Upper lobe of right lung (tissue), 1 donor: Measurements from ENCODE around the gene BTG4. TPM values are rescaled to one million over a fixed set of nuclear protein-coding genes. Genes with fewer than 3 reads are reported as not detected.

Source experiments
- ATAC-seq: fragments of 200-7000 bp; cut with Tn5 transposase; one replicate; pipeline ENCODE4 v1.9.1; 2020; ENCODE audit warnings: mild to moderate bottlenecking, moderate library complexity
- DNase-seq: peaks from one replicate; pipeline ENCODE4 v3.0.0-alpha.2; 2020
- H3K27ac ChIP-seq: fragments of 200-600 bp; one replicate; pipeline ENCODE4 v1.8.0; 2022
- H3K27me3 ChIP-seq: fragments of 200-600 bp; one replicate; pipeline ENCODE4 v1.8.0; 2022; ENCODE audit warnings: mild to moderate bottlenecking
- H3K36me3 ChIP-seq: fragments of 200-600 bp; one replicate; pipeline ENCODE4 v1.8.0; 2022
- H3K4me1 ChIP-seq: fragments of 200-600 bp; one replicate; pipeline ENCODE4 v1.8.0; 2022
- H3K4me3 ChIP-seq: fragments of 200-600 bp; one replicate; pipeline ENCODE4 v1.8.0; 2022; ENCODE audit warnings: mild to moderate bottlenecking
- H3K9me3 ChIP-seq: fragments of 200-600 bp; one replicate; pipeline ENCODE4 v1.8.0; 2022
- intact Hi-C: fragments of 100-400 bp; cut with DNase I; formaldehyde crosslinking; loops from one replicate; pipeline ENCODE4 v1.11.0; 2022
- total RNA-seq: library from RNA; stranded (reverse); fragmentation: NEBNext Ultra II Directional; extraction: Animal tissue kit (Norgen Biotek cat#: 25700); gene quantifications from one replicate; pipeline ENCODE4 v1.2.1, GENCODE V29; 2021
- TF ChIP-seq, protein P1 (sequence below): fragments of 200-600 bp; IDR thresholded peaks from one replicate; pipeline ENCODE4 v1.8.0; 2022; ENCODE audit warnings: antibody characterized with exemption
- donor health status: DM: no; HTN: yes; CAD: no; lungs with severe emphysema.

BTG4 gene
- total RNA-seq, 1 donor from 2014 or later = not detected

DNA sequence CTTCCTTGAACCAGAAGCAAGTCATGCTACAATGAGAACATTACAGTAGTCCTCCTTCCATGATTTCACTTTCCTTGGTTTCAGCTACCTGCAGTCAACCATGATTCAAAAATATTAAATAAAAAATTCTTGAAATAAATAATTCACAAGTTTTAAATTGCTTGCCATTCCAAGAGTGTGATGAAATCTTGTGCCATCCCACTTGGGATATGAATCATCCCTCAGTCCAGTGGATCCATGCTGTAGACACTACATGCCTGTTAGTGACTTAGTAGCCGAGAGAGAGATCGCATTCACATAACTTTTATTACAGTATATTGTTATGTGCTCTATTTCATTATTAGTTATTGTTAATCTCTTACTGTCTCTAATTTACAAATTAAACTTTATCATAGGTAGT, 8.4 kb upstream of the BTG4 start:
- no peaks in the 10 kb centered on the region for H3K27me3 ChIP-seq
- ATAC-seq (no peak), DNase-seq (no peak)

DNA sequence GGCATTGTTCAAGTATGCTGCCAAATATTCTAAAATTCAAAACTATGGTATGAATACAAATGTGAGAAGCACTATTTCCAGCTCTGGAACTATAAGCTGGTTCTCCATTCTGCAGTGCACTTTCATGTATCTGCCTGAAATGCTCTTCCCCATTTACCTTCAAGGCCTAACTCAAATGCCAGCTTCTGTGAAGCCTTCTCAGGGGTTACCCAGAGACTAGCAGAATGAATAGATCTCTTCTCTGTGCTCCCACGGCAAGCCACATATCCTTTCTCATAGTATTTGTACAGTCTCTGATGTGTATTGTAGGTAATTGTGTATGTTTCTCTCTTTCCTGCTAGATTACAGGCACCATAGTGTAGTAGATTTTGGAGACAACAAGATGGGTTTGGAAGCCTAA, 6.5 kb upstream of the BTG4 start:
- H3K9me3 ChIP-seq = no peaks in the 10 kb centered on the region
- no peak overlapping the region for H3K4me3 ChIP-seq
- no peak for DNase-seq
- no peaks in the 10 kb centered on the region for H3K4me1 ChIP-seq
- TF ChIP-seq, protein P1, sequence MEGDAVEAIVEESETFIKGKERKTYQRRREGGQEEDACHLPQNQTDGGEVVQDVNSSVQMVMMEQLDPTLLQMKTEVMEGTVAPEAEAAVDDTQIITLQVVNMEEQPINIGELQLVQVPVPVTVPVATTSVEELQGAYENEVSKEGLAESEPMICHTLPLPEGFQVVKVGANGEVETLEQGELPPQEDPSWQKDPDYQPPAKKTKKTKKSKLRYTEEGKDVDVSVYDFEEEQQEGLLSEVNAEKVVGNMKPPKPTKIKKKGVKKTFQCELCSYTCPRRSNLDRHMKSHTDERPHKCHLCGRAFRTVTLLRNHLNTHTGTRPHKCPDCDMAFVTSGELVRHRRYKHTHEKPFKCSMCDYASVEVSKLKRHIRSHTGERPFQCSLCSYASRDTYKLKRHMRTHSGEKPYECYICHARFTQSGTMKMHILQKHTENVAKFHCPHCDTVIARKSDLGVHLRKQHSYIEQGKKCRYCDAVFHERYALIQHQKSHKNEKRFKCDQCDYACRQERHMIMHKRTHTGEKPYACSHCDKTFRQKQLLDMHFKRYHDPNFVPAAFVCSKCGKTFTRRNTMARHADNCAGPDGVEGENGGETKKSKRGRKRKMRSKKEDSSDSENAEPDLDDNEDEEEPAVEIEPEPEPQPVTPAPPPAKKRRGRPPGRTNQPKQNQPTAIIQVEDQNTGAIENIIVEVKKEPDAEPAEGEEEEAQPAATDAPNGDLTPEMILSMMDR = no peak
- H3K27ac ChIP-seq = no peak overlapping the region
- intact Hi-C loops = no loop called here
- H3K27me3 ChIP-seq = peaks cover 12% of the 10 kb centered on the region
- H3K36me3 ChIP-seq = no peaks in the 10 kb centered on the region
- ATAC-seq = no peak

More for the DNA sequence above, 8.4 kb upstream of the BTG4 start:
- H3K4me3 ChIP-seq = no peak overlapping the region
- H3K27ac ChIP-seq = no peak overlapping the region
- intact Hi-C loops = no loop called here
- H3K4me1 ChIP-seq = no peaks in the 10 kb centered on the region
- H3K36me3 ChIP-seq = no peaks in the 10 kb centered on the region
- TF ChIP-seq, protein P1 = no peak
- no peaks in the 10 kb centered on the region for H3K9me3 ChIP-seq

DNA sequence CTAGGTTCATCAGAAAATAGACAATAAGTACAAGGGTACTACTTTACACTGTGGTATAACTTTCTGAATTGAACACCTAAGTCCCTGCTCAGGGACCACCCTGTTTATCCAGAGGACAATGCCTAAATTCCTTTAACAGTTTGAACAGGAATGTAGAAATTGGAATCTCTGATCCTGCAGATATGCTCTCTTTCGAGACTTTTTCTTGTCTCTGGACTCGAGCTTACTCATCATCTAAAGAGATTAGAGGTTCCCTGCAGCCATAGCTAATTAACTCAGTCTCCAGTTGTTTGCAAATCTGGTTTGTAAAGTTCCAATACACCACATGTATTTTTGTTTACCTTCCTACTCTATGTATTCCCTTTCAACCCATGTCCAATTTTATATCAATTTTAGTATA, 3.4 kb upstream of the BTG4 start:
- peaks cover 6% of the 10 kb centered on the region for H3K4me1 ChIP-seq
- intact Hi-C loops = no loop called here
- peaks cover 33% of the 10 kb centered on the region for H3K27me3 ChIP-seq
- H3K27ac ChIP-seq = no peak overlapping the region
- no peak for DNase-seq
- ATAC-seq = no peak
- TF ChIP-seq, protein P1 = no peak
- H3K9me3 ChIP-seq = no peaks in the 10 kb centered on the region
- no peaks in the 10 kb centered on the region for H3K36me3 ChIP-seq
- H3K4me3 ChIP-seq = no peak overlapping the region

DNA sequence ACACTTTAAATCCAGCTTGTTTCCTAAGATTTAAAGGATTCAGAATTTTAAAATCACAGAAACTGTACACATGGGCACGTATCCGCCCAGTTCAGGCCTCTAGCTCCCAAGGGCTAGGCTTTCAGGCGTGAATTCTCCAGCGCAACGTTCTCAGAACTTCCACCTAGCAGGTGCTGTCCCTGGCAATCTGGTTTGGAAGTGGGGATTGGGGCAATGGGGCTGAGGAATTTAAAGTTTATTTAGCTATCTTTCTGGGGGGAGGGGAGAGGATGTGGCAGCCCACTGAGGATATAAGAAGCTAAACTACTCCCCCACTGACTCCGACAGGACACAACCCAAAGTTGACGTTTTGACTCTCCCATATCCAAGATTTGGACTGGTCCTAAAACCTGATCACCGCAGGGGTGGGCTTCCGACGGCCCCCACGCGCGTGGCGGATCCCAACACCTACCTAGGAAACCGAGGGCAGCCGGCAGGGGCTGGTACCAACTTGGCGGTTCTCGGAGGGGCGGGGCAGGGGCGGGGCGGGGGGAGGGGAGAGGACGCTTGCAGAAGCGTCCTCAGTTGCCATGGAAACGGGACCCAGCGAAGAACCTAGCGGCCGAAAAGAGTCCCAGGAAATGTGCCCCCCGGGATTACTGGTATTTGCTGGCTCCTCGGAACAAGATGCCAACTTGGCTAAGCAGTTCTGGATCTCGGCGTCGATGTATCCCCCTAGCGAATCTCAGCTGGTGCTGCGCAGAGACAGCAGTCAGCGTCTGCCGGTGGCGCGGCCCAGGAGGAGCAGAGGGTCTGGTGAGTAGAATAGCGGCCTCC, 2.2 kb upstream of the BTG4 start, which contains the start of gene HOATZ:
Gene HOATZ (plus strand): TSS at position 563 of the 816 bp plus-strand sequence. CDS start 7 bp downstream, at position 570.
- DNase-seq = no peak
- no peak for ATAC-seq
- Histone ChIP-seq H3K27ac (no peak within 1 kb of the TSS), H3K4me3 (no peak within 1 kb of the TSS), H3K9me3 (no peaks in the 10 kb centered on the region), H3K27me3 (peaks cover 40% of the 10 kb centered on the region), H3K4me1 (peaks cover 6% of the 10 kb centered on the region), H3K36me3 (no peaks in the 10 kb centered on the region)
- intact Hi-C loops = no loop called here
- TF ChIP-seq, protein P1 = no peak

DNA sequence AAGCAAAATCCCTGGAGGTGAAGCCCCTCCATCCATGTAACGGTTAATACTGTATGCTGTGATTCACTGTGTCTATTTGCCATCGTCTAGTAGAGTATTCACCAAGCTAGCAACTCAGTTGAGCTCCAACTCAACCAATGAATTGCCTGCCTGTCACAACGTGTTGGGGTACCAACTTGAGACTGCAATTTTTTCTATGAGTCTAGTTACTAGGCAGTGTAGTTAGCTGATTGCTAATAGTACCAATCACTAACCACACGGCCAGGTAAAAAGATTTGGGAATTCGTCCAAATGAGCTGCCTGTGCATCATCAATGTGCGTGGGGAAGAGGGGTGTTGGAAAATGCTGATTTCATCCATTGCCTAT, 1.0 kb upstream of the BTG4 start:
- Histone ChIP-seq H3K27ac (no peak overlapping the region), H3K4me3 (no peak overlapping the region), H3K4me1 (peaks cover 6% of the 10 kb centered on the region), H3K36me3 (no peaks in the 10 kb centered on the region), H3K27me3 (peaks cover 43% of the 10 kb centered on the region), H3K9me3 (no peaks in the 10 kb centered on the region)
- intact Hi-C loops = no loop called here
- DNase-seq = no peak
- no peak for ATAC-seq
- TF ChIP-seq, protein P1 = no peak
